Stimulated activated CD8-positive, alpha-beta memory T cell treated with anti-CD3 and anti-CD28 coated beads, Interleukin-4, amount 100 ng/mL, for 24 hours (primary cell): ENCODE data around the gene CATSPERE.
A peak's percentile ranks its signal among the peaks of the same experiment; 100 is the strongest.
"Not testable (repeated sequence)": the region's sequence is repeated elsewhere in the genome, so short reads cannot be mapped to it uniquely, and the experiment has no call there.

ENCODE experiments used
- DNase-seq: peaks from one replicate; pipeline ENCODE4 v3.0.0-alpha.2; 2020; ENCODE audit warnings: low read depth

The CATSPERE gene

DNA sequence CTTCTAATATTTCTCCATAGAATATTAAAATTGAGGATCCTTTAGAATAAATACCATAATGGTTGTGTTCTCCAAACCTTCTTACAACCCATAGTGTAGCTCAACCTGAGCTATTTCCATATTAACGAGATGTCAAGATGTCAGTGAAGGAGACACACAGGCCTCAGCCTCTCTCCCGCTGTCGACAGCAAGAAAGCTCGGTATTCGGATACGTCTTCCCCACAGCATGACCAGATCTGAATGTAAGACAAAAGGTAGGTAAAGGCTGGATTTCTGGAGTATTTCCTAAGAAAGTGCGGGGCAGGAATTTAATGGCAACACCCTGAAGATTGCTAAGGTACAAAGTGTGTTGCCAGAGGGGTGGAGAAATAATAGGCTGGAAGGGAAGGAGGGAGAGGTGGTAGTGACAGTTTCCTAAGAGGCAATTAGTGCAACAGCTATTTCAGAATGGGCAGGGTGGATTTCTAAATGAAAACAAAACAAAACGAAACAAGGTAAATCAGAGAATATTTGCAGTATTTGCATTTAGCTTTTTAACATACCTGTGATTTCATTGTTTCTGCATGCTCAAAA lies 11.1 kb upstream of the CATSPERE start:
- DNase-seq = no peak

DNA sequence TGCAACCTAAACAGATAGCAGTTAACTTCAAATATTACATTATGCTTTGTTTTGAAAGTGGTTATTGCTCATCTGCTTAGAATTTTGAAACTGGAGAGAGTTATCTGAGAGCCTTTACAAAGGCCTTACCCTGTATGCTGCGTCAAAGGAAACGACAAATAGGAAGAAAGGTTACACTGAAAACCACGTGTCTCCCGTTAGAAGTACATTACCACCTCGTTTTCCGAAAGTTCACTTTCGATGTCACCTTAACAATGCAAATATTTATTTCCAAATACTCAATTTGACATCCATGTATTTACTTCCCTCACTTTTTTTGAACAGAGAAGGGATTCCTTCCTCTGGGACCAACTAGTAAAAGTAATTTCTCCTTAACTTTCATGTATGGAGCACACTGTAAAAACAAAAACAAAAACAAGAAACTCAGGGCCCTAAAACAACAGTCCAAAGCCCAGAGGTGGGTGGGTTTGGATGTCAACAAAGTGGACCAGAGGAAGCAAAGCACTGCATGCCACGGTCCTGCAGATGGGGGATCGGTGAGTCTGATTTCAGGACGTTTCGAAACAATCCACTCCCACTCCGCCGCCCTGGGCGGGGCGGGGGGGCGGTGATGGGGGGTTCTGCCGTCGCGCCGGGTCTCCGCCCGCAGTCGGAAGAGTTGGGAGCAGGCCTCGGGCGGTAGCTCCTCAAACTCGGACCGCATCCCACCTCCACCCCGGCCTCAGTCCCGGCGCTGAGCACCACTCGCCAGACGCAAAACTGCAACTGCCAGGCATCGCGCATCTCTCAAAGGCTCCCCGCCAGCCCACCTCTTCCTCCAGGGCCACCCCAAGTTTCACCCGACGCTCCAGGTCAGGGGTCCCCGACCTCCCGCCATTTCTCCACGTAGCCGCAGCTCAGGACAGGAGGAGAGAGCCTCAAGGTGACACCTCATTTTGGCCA lies 10.2 kb upstream of the CATSPERE start:
- DNase-seq = peak; percentile 42

GRCh38 chr1:244451539-244451950 lies 9.5 kb upstream of the CATSPERE start, which contains the start of gene ADSS2:
TSS of gene ADSS2 (minus strand) at chr1:244451909. CDS start at chr1:244451817, 92 bp downstream.
- no peak for DNase-seq

- peak; percentile 99 for DNase-seq
Measured at GRCh38 chr1:244451951-244452795, 8.9 kb upstream of the CATSPERE start.

- DNase-seq = no peak
Measured at GRCh38 chr1:244454412-244454811, 6.7 kb upstream of the CATSPERE start.

- DNase-seq = no peak
Measured at GRCh38 chr1:244456586-244456985, 4.5 kb upstream of the CATSPERE start.

DNA sequence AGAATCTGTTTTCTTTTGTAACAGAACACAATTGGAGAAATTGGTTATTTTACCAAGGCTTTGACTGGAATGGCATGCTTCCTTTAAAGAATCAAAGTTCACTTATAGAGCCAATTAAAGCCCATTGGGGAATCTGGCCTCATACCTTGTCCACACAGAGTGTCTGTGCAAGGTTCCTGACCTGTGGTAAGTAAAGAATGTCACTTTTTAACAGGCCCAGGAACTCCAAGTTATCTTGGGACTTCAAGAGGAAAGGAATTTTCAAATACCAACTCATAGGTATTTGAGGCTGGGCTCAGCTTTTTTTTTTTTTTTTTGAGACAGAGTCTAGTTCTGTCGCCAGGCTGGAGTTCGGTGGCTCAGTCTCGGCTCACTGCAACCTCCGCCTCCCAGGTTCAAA lies 2.3 kb upstream of the CATSPERE start:
- DNase-seq = no peak

- peak; percentile 29 for DNase-seq
Measured at GRCh38 chr1:244460197-244460596, 876 bp upstream of the CATSPERE start.

DNA sequence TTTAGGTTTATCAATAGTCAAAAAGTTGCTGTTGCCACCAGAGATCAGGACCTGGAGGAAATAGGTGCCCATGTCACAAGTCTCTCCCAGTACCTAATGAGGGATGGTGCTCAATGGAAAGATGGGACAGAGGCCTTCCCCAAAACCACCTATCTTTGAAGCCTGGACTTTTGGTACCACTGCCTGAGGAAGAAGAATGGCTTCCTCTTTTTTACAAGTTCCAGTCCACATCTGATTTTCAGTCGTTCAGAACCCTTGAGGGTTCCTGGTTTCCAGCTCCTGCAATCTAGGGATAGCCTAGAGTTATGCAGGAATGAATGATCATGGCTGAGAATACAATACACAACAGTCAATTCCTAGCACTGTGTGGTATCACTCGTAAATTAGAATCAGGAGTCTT lies 5.7 kb downstream of the CATSPERE start:
- no peak for DNase-seq

- no peak for DNase-seq
Measured at GRCh38 chr1:244473059-244473605, 12.1 kb downstream of the CATSPERE start.

DNA sequence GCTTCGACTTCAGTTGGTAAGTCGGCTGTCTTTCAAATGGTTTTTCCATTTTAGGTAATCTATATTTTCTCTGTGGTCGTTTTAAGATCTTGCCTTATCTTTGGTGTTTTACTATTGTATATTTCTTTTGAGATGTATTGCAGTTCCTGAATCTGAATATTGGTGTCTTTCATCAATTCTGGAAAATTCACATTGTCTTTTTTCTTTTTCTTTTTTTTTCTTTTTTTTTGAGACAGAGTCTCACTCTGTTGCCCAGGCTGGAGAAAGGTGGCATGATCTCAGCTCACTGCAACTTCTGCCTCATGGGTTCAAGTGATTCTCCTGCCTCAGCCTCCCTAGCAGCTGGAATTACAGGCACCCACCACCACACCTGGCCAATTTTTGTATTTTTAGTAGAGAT lies 23.9 kb downstream of the CATSPERE start:
- not testable (repeated sequence) for DNase-seq

DNA sequence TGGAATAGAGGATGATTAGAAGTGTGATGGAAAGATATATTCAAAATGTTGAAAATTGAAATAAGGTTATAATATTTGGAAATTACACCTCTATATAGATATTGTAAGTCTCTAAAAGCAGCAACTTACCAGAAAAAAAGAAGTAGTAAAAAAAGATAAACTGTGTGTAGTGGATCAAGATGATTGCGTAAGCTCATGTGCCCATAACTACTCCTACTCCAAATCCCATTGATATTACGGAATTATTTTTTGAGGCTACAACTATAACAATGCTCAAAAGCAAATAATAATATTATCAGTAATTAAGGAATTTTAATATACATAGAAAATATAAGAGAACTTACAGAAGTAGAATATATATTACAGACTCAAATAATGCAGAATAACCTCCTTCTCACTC lies 33.6 kb downstream of the CATSPERE start:
- no peak for DNase-seq

DNA sequence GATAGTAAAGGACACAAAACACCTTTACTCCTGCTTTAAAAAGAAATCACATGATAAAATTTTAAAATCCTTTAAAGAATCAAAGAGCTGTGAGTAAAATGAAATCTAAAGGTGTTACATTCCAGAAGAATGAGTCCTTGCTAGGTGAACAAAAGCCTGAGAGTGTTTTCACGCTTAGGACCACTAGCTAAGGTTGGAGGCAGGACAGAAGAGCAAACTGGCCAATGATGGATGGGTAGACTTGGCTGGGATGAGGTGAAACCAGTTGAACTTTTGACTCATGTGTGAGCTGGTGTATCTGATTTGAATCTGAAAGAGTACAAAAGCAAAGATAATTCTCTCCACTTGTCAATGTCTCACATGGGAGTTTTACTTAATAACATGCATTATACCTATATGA lies 35.1 kb downstream of the CATSPERE start:
- DNase-seq = no peak

GRCh38 chr1:244497805-244498204 lies 36.7 kb downstream of the CATSPERE start:
- DNase-seq = no peak

DNA sequence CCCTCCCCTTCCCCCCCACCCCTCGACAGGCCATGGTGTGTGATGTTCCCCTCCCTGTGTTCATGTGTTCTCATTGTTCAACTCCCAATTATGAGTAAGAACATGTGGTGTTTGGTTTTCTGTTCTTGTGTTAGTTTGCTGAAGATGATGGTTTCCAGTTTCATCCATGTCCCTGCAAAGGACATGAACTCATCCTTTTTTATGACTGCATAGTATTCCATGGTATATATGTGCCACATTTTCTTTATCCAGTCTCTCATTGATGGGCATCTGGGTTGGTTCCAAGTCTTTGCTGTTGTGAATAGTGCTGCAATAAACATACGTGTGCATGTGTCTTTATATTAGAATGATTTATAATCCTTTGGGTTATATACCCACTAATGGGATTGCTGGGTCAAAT lies 38.4 kb downstream of the CATSPERE start:
- not testable (repeated sequence) for DNase-seq

DNA sequence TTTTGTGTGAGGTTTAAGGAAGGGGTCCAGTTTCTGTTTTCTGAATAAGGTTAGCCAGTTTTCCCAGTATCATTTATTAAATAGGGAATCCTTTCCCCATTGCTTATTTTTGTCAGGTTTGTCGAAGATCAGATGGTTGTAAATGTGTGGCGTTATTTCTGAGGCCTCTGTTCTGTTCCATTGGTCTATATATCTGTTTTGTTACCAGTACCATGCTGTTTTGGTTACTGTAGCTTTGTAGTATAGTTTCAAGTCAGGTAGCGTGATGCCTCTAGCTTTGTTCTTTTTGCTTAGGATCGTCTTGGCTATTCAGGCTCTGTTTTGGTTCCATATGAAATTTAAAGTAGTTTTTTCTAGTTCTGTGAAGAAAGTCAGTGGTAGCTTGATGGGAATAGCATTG lies 39.4 kb downstream of the CATSPERE start:
- not testable (repeated sequence) for DNase-seq

DNA sequence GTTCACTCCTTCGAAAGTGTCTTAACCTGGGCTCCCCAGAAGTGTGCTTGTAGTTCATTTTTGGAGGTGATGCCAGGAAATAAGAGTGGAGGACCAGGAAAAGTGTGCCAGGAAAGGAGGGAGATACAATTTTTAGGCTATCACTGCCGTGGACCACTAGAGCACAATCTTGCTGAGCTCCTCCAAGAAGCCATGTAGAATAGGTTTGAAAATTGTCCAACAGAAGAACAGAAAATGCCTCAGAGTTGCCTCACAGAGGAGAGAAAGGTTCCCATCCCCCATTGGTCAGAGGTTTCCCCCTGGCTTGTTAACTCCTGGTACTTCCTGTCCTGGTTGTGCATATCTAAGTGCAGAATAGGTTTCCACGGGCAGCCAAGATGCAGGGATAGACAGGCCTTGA lies 41.6 kb downstream of the CATSPERE start:
- DNase-seq = no peak

DNA sequence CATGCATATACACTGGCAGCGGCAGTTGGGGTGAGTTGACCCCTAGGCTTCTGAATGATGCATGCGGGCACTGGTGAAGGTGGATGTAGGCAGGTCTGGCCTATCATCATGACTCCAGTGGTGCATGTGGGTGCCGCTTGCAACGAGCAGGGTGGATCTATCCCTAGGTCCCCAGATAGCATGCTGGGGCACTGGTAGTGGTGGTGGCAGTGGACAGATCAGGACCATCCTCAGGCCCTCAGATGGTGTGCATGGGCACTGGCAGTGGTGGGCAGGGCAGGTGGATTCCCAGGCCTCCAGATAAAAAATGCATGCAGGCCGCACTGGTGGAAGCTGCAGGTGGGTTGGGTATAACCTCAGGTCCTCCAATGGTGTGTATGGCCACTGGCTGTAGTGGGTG lies 52.4 kb downstream of the CATSPERE start:
- no peak for DNase-seq

DNA sequence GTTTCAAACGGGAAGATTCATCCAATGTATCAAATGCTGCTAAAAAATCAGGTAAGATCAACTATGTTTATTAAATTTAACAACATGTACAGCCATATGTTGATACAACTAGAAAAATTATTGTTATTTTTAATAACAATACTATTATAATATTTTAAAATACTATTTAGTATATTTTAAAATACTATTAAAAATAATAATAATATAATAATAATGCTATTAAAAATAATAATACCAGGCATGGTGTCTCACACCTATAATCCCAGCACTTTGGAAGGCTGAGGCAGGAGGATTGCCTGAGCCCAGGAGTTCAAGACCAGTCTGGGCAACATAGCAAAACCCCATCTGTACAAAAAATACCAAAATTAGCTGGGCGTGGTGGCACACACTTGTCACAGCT lies 54.6 kb downstream of the CATSPERE start:
- no peak for DNase-seq

GRCh38 chr1:244536316-244536715 lies 75.2 kb downstream of the CATSPERE start:
- no peak for DNase-seq

DNA sequence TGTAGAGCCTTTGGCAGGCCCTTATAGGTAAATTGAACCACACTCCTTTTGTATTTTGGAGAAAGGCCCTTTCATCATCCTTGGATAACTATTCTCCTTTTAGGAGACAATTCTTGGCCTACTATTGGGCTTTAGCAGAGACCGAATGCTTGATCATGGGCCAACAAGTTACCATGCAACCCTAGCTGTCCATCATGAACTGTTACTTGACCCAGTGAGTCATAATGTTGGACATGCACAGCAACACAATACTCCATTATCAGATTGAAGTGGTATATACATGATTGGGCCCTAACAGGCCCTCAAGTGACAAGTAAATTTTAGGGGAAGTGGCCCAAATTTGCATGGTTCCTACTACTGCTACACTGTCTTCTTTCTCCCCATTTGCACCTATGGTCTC lies 84.4 kb downstream of the CATSPERE start:
- DNase-seq = no peak

- no peak for DNase-seq
Measured at GRCh38 chr1:244548558-244549115, 87.6 kb downstream of the CATSPERE start.
